D721Med (cell line): ENCODE measurements around the gene AGPS.
"Not testable (repeated sequence)": the region's sequence is repeated elsewhere in the genome, so short reads cannot be mapped to it uniquely, and the experiment has no call there.

Source experiments
- DNase-seq: peaks from one replicate; pipeline ENCODE4 v3.0.0; 2011; ENCODE audit warnings: low spot score; ENCODE audit not compliant: insufficient read length
- FAIRE-seq: peaks from 2 replicates; lab custom pipeline; 2011; peaks lifted over from hg19 to GRCh38; lab: Jason Lieb, UNC
- CTCF ChIP-seq: IDR thresholded peaks from 2 replicates; pipeline ENCODE4 v1.5.1; 2012; ENCODE audit warnings: mild to moderate bottlenecking, control low read depth; ENCODE audit not compliant: insufficient read depth; ENCODE audit errors: missing control alignments

The AGPS gene

GRCh38 chr2:177550264-177551200, 158.0 kb downstream of the AGPS start:
- FAIRE-seq: no peak
- no peak for DNase-seq
- TF ChIP-seq CTCF: no peak

GRCh38 chr2:177551360-177551759, 158.8 kb downstream of the AGPS start:
- not testable (repeated sequence) for FAIRE-seq, DNase-seq

- DNase-seq (no peak), FAIRE-seq (no peak)
- TF ChIP-seq CTCF: no peak
Observed at GRCh38 chr2:177551989-177552421, 159.4 kb downstream of the AGPS start.

GRCh38 chr2:177552422-177553175, 160.0 kb downstream of the AGPS start:
- FAIRE-seq (no peak), DNase-seq (peak; percentile 60)
- TF ChIP-seq CTCF: no peak

- DNase-seq: no peak
- FAIRE-seq: no peak
- no peak for TF ChIP-seq CTCF
Observed at GRCh38 chr2:177553176-177553884, 160.8 kb downstream of the AGPS start.

- no peak for TF ChIP-seq CTCF
- FAIRE-seq (no peak), DNase-seq (no peak)
Observed at GRCh38 chr2:177554365-177554764, 161.8 kb downstream of the AGPS start.

- FAIRE-seq (no peak), DNase-seq (no peak)
- TF ChIP-seq CTCF: no peak
Observed at GRCh38 chr2:177556153-177556552, 163.6 kb downstream of the AGPS start.
